Measurements from ENCODE around the gene ABLIM2. TPM values are rescaled to one million over a fixed set of nuclear protein-coding genes. Genes with fewer than 3 reads are reported as not detected.

Gene ABLIM2
- total RNA-seq, 1 donor: under 0.01 TPM

GRCh38 chr4:8077181-8078108 is 81.2 kb downstream of the ABLIM2 start:
- DNase-seq (ENCODE audit: low read depth in 2 of 3, low spot score in 2 of 3): no peak

- no peak for DNase-seq (ENCODE audit: low read depth in 2 of 3, low spot score in 2 of 3)
Measured at GRCh38 chr4:8076023-8076422, 82.6 kb downstream of the ABLIM2 start.

- no peak for DNase-seq (ENCODE audit: low read depth in 2 of 3, low spot score in 2 of 3)
Measured at GRCh38 chr4:8073206-8073863, 85.3 kb downstream of the ABLIM2 start.

- no peak for DNase-seq (ENCODE audit: low read depth in 2 of 3, low spot score in 2 of 3)
Measured at GRCh38 chr4:8072235-8072968, 86.2 kb downstream of the ABLIM2 start.

- DNase-seq (ENCODE audit: low read depth in 2 of 3, low spot score in 2 of 3): no peak
Measured at GRCh38 chr4:8071766-8072165, 86.8 kb downstream of the ABLIM2 start.

- no peak for DNase-seq (ENCODE audit: low read depth in 2 of 3, low spot score in 2 of 3)
Measured at GRCh38 chr4:8070736-8071718, 87.6 kb downstream of the ABLIM2 start.

GRCh38 chr4:8069102-8069752 is 89.4 kb downstream of the ABLIM2 start:
- no peak for DNase-seq (ENCODE audit: low read depth in 2 of 3, low spot score in 2 of 3)

- no peak for DNase-seq (ENCODE audit: low read depth in 2 of 3, low spot score in 2 of 3)
Measured at GRCh38 chr4:8067945-8068896, 90.4 kb downstream of the ABLIM2 start.

GRCh38 chr4:8067274-8067936 is 91.2 kb downstream of the ABLIM2 start:
- no peak for DNase-seq (ENCODE audit: low read depth in 2 of 3, low spot score in 2 of 3)

- no peak for DNase-seq (ENCODE audit: low read depth in 2 of 3, low spot score in 2 of 3)
Measured at GRCh38 chr4:8066336-8066931, 92.2 kb downstream of the ABLIM2 start.

GRCh38 chr4:8063974-8064563 is 94.5 kb downstream of the ABLIM2 start:
- DNase-seq (ENCODE audit: low read depth in 2 of 3, low spot score in 2 of 3): no peak

- DNase-seq (ENCODE audit: low read depth in 2 of 3, low spot score in 2 of 3): no peak
Measured at GRCh38 chr4:8061573-8061972, 97.0 kb downstream of the ABLIM2 start.

GRCh38 chr4:8061145-8061544 is 97.5 kb downstream of the ABLIM2 start:
- no peak for DNase-seq (ENCODE audit: low read depth in 2 of 3, low spot score in 2 of 3)

- DNase-seq (ENCODE audit: low read depth in 2 of 3, low spot score in 2 of 3): no peak
Measured at GRCh38 chr4:8060632-8061031, 98.0 kb downstream of the ABLIM2 start.

- DNase-seq (ENCODE audit: low read depth in 2 of 3, low spot score in 2 of 3): no peak
Measured at GRCh38 chr4:8058031-8058479, 100.6 kb downstream of the ABLIM2 start.

- DNase-seq (ENCODE audit: low read depth in 2 of 3, low spot score in 2 of 3): no peak
Measured at GRCh38 chr4:8055206-8055605, 103.4 kb downstream of the ABLIM2 start.
